GM12892 (cell line): Measurements from ENCODE around the gene RASSF5.

Experiments used
- POLR2A ChIP-seq: IDR thresholded peaks from 2 replicates; pipeline ENCODE4 v1.6.1; 2011; ENCODE audit warnings: low read depth, low read length, control low read depth
- POLR2AphosphoS5 ChIP-seq: IDR thresholded peaks from 2 replicates; pipeline ENCODE4 v1.6.1; 2011; ENCODE audit warnings: low read depth, low read length, control low read depth
- TAF1 ChIP-seq: IDR thresholded peaks from 2 replicates; pipeline ENCODE4 v1.6.1; 2011; ENCODE audit warnings: low read depth, mild to moderate bottlenecking, control low read depth, low read length, borderline replicate concordance

DNA sequence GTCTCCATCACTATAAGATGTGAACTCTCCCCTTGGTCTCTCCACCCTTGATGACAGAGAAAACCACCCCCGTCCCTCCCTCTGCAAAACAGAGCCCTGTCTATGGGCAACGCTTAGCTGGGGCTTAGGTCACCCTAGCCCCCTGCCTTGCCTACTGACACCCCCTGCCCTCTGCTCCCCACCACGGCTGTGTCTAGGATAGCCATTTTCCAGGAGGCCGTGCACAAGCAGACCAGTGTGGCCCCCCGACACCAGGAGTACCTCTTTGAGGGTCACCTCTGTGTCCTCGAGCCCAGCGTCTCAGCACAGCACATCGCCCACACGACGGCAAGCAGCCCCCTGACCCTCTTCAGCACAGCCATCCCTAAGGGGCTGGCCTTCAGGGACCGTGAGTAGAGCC, 28.6 kb upstream of the RASSF5 start:
- no peak for TF ChIP-seq POLR2A
- no peak for TF ChIP-seq TAF1
- no peak for TF ChIP-seq POLR2AphosphoS5
